Naive B cell (primary cell): ENCODE results near the gene UQCC2. TPM values are rescaled to one million over a fixed set of nuclear protein-coding genes. Genes with fewer than 3 reads are reported as not detected.
A peak's percentile ranks its signal among the peaks of the same experiment; 100 is the strongest.

ENCODE experiments used
- ATAC-seq, 2 donors: fragments of 150-1000 bp; cut with Tn5 transposase; 2 replicates each; pipeline ENCODE4 v1.10.0; 2021; ENCODE audit warnings: low read depth in 2 of 2, mild to moderate bottlenecking in 2 of 2, moderate library complexity in 2 of 2
- DNase-seq: peaks from one replicate; pipeline ENCODE4 v3.0.0; 2022
- H3K27ac Mint-ChIP-seq, 6 donors: one replicate each; pipeline ENCODE4 v1.8.0; 2020 to 2022; ENCODE audit warnings: mild to moderate bottlenecking in 6 of 6, mixed read lengths in 6 of 6, moderate library complexity in 5 of 6, inconsistent platforms in 2 of 6
- H3K27me3 Mint-ChIP-seq, 3 donors: one replicate each; pipeline ENCODE4 v1.8.0; 2021 to 2022; ENCODE audit warnings: mixed read lengths in 3 of 3, mild to moderate bottlenecking in 1 of 3
- H3K36me3 Mint-ChIP-seq, 2 donors: one replicate each; pipeline ENCODE4 v1.8.0; 2020 to 2022; ENCODE audit warnings: mixed read lengths in 2 of 2, inconsistent platforms in 1 of 2, mild to moderate bottlenecking in 1 of 2
- H3K4me1 Mint-ChIP-seq, 3 donors: one replicate each; pipeline ENCODE4 v1.8.0; 2020 to 2022; ENCODE audit warnings: mixed read lengths in 3 of 3, inconsistent platforms in 1 of 3, mild to moderate bottlenecking in 1 of 3, moderate library complexity in 1 of 3
- H3K4me3 Mint-ChIP-seq, 8 donors: one replicate each; pipeline ENCODE4 v1.8.0; 2020 to 2022; ENCODE audit warnings: mild to moderate bottlenecking in 8 of 8, mixed read lengths in 8 of 8, moderate library complexity in 8 of 8, inconsistent platforms in 2 of 8
- H3K9me3 Mint-ChIP-seq, 7 donors: one replicate each; pipeline ENCODE4 v1.8.0; 2020 to 2022; ENCODE audit warnings: mixed read lengths in 7 of 7, mild to moderate bottlenecking in 5 of 7, inconsistent platforms in 2 of 7, moderate library complexity in 1 of 7
- polyA plus RNA-seq, 6 donors: library from polyadenylated mRNA; unstranded; fragments of 300-500 nt; fragmentation: Illumina TruSeq; gene quantifications; one replicate each; pipeline ENCODE4 v1.2.3, GENCODE V29; 2021; ENCODE audit warnings: low read depth in 6 of 6

Gene UQCC2
- polyA plus RNA-seq, 6 donors from 2014 or later: 29.4 to 53.0 (median 44.4) TPM

- H3K4me3 Mint-ChIP-seq: no peak overlapping the region
- H3K4me1 Mint-ChIP-seq: peaks cover under 1 to 1% (median under 1%) of the 10 kb centered on the region in 3 donors
- H3K36me3 Mint-ChIP-seq: no peaks in the 10 kb centered on the region
- no peak overlapping the region for H3K27ac Mint-ChIP-seq
- ATAC-seq: no peak
- H3K27me3 Mint-ChIP-seq: peaks cover 0 to 25% (median 17%) of the 10 kb centered on the region in 3 donors
- H3K9me3 Mint-ChIP-seq: no peaks in the 10 kb centered on the region
- DNase-seq: no peak
Measured at GRCh38 chr6:33749401-33749800, 37.9 kb upstream of the UQCC2 start.

- no peaks in the 10 kb centered on the region for H3K9me3 Mint-ChIP-seq
- peaks cover 3 to 6% (median 5%) of the 10 kb centered on the region in 3 donors for H3K4me1 Mint-ChIP-seq
- ATAC-seq: no peak
- H3K27me3 Mint-ChIP-seq: peaks cover 0 to 25% (median 17%) of the 10 kb centered on the region in 3 donors
- H3K27ac Mint-ChIP-seq: no peak overlapping the region
- no peak for DNase-seq
- H3K36me3 Mint-ChIP-seq: no peaks in the 10 kb centered on the region
- H3K4me3 Mint-ChIP-seq: no peak overlapping the region
Measured at GRCh38 chr6:33748841-33749240, 37.3 kb upstream of the UQCC2 start.

- no peak overlapping the region for H3K4me3 Mint-ChIP-seq
- peaks cover 3 to 6% (median 5%) of the 10 kb centered on the region in 3 donors for H3K4me1 Mint-ChIP-seq
- H3K27ac Mint-ChIP-seq: no peak overlapping the region
- no peaks in the 10 kb centered on the region for H3K9me3 Mint-ChIP-seq
- H3K36me3 Mint-ChIP-seq: no peaks in the 10 kb centered on the region
- ATAC-seq (no peak), DNase-seq (no peak)
- H3K27me3 Mint-ChIP-seq: peaks cover under 1 to 28% (median 20%) of the 10 kb centered on the region in 3 donors
Measured at GRCh38 chr6:33747823-33748222, 36.3 kb upstream of the UQCC2 start.

- H3K9me3 Mint-ChIP-seq: no peaks in the 10 kb centered on the region
- H3K27ac Mint-ChIP-seq: no peak within 1 kb of the TSS
- ATAC-seq (no peak), DNase-seq (no peak)
- no peaks in the 10 kb centered on the region for H3K36me3 Mint-ChIP-seq
- H3K4me1 Mint-ChIP-seq: peaks cover 5 to 7% (median 6%) of the 10 kb centered on the region in 3 donors
- peak within 1 kb of the TSS in 1 of 8 donors; percentile 43 for H3K4me3 Mint-ChIP-seq
- peaks cover 7 to 36% (median 30%) of the 10 kb centered on the region in 3 donors for H3K27me3 Mint-ChIP-seq
Measured at GRCh38 chr6:33746651-33747100, 35.2 kb upstream of the UQCC2 start, which contains the start of gene IP6K3. IP6K3 (minus strand) TSS chr6:33746905; CDS start chr6:33735476, 11,429 bp downstream.

- no peak for DNase-seq
- Mint-ChIP-seq H3K4me3 (no peak overlapping the region), H3K4me1 (peaks cover 5 to 7% (median 6%) of the 10 kb centered on the region in 3 donors), H3K36me3 (no peaks in the 10 kb centered on the region), H3K27me3 (peaks cover 7 to 34% (median 30%) of the 10 kb centered on the region in 3 donors), H3K27ac (no peak overlapping the region), H3K9me3 (no peaks in the 10 kb centered on the region)
- ATAC-seq: no peak
Measured at GRCh38 chr6:33746036-33746600, 34.6 kb upstream of the UQCC2 start.

- ATAC-seq: no peak
- Mint-ChIP-seq H3K4me1 (peaks cover 5 to 7% (median 6%) of the 10 kb centered on the region in 3 donors), H3K36me3 (no peaks in the 10 kb centered on the region), H3K27ac (peak overlapping the region in 1 of 6 donors; percentile 5), H3K9me3 (no peaks in the 10 kb centered on the region), H3K27me3 (peaks cover 7 to 30% (median 29%) of the 10 kb centered on the region in 3 donors), H3K4me3 (no peak overlapping the region)
- DNase-seq: no peak
Measured at GRCh38 chr6:33745548-33745947, 34.0 kb upstream of the UQCC2 start.

- peaks cover 5 to 7% (median 6%) of the 10 kb centered on the region in 3 donors for H3K4me1 Mint-ChIP-seq
- ATAC-seq: no peak
Measured at GRCh38 chr6:33744895-33745546, 33.5 kb upstream of the UQCC2 start.

GRCh38 chr6:33744001-33744848 is 32.7 kb upstream of the UQCC2 start:
- ATAC-seq (peak; percentile 76 to 89), DNase-seq (peak; percentile 62)
- Mint-ChIP-seq H3K36me3 (no peaks in the 10 kb centered on the region), H3K4me1 (peaks cover 5 to 7% (median 6%) of the 10 kb centered on the region in 3 donors), H3K27ac (no peak overlapping the region), H3K27me3 (peaks cover 7 to 30% (median 26%) of the 10 kb centered on the region in 3 donors), H3K9me3 (no peaks in the 10 kb centered on the region), H3K4me3 (no peak overlapping the region)

More at GRCh38 chr6:33744895-33745546, 33.5 kb upstream of the UQCC2 start:
- H3K27ac Mint-ChIP-seq: peak overlapping the region in 1 of 6 donors; percentile 5
- no peak for DNase-seq
- H3K9me3 Mint-ChIP-seq: no peaks in the 10 kb centered on the region
- H3K4me3 Mint-ChIP-seq: no peak overlapping the region
- no peaks in the 10 kb centered on the region for H3K36me3 Mint-ChIP-seq
- peaks cover 7 to 30% (median 26%) of the 10 kb centered on the region in 3 donors for H3K27me3 Mint-ChIP-seq

- Mint-ChIP-seq H3K4me3 (no peak overlapping the region), H3K27me3 (peaks cover 7 to 24% (median 20%) of the 10 kb centered on the region in 3 donors), H3K9me3 (no peaks in the 10 kb centered on the region), H3K4me1 (peaks cover 5 to 7% (median 6%) of the 10 kb centered on the region in 3 donors), H3K36me3 (no peaks in the 10 kb centered on the region), H3K27ac (no peak overlapping the region)
- ATAC-seq: no peak
- no peak for DNase-seq
Measured at GRCh38 chr6:33742837-33743236, 31.3 kb upstream of the UQCC2 start.

GRCh38 chr6:33742092-33742491 is 30.6 kb upstream of the UQCC2 start:
- H3K4me1 Mint-ChIP-seq: peaks cover 5 to 7% (median 6%) of the 10 kb centered on the region in 3 donors
- H3K4me3 Mint-ChIP-seq: no peak overlapping the region
- DNase-seq (no peak), ATAC-seq (no peak)
- H3K9me3 Mint-ChIP-seq: no peaks in the 10 kb centered on the region
- H3K27me3 Mint-ChIP-seq: peaks cover 7 to 17% (median 13%) of the 10 kb centered on the region in 3 donors
- H3K27ac Mint-ChIP-seq: no peak overlapping the region
- no peaks in the 10 kb centered on the region for H3K36me3 Mint-ChIP-seq

- Mint-ChIP-seq H3K27me3 (peaks cover 7 to 13% (median 11%) of the 10 kb centered on the region in 3 donors), H3K4me3 (no peak overlapping the region), H3K36me3 (no peaks in the 10 kb centered on the region), H3K4me1 (peaks cover 5 to 7% (median 6%) of the 10 kb centered on the region in 3 donors), H3K9me3 (no peaks in the 10 kb centered on the region), H3K27ac (no peak overlapping the region)
- ATAC-seq: no peak
- DNase-seq: no peak
Measured at GRCh38 chr6:33740794-33741193, 29.3 kb upstream of the UQCC2 start.

GRCh38 chr6:33740204-33740608 is 28.7 kb upstream of the UQCC2 start:
- ATAC-seq (no peak), DNase-seq (no peak)
- Mint-ChIP-seq H3K36me3 (no peaks in the 10 kb centered on the region), H3K27me3 (peaks cover 7 to 13% (median 11%) of the 10 kb centered on the region in 3 donors), H3K4me1 (peaks cover 5 to 7% (median 6%) of the 10 kb centered on the region in 3 donors), H3K4me3 (no peak overlapping the region), H3K9me3 (no peaks in the 10 kb centered on the region), H3K27ac (no peak overlapping the region)

GRCh38 chr6:33739571-33739970 is 28.1 kb upstream of the UQCC2 start:
- ATAC-seq: no peak
- Mint-ChIP-seq H3K36me3 (no peaks in the 10 kb centered on the region), H3K4me1 (peaks cover 5 to 7% (median 6%) of the 10 kb centered on the region in 3 donors), H3K27me3 (peaks cover 7 to 13% (median 11%) of the 10 kb centered on the region in 3 donors), H3K9me3 (no peaks in the 10 kb centered on the region), H3K4me3 (no peak overlapping the region), H3K27ac (peak overlapping the region in 1 of 6 donors; percentile 54)
- no peak for DNase-seq
